ENCODE data around the gene OST4.

- TF ChIP-seq CTCF (IDR thresholded peaks at IDR 0.05) (no peak), EP300 (IDR thresholded peaks at IDR 0.05) (no peak), POLR2A (IDR thresholded peaks at IDR 0.05) (no peak), POLR2AphosphoS5 (IDR thresholded peaks at IDR 0.05) (no peak)
Observed at GRCh38 chr2:27040282-27040681, 31.2 kb downstream of the OST4 start.

All from suprapubic skin (tissue), 4 donors.